ENCODE measurements around the gene TCERG1L. TPM values are rescaled to one million over a fixed set of nuclear protein-coding genes. Genes with fewer than 3 reads are reported as not detected.

The TCERG1L gene
- total and polyA plus RNA-seq, 2 experiments from 2014 or later: 0.47 to 0.73 TPM

GRCh38 chr10:131050162-131050766 lies 261.3 kb downstream of the TCERG1L start:
- Histone ChIP-seq H2AFZ (no peak overlapping the region), H3K4me2 (no peak overlapping the region), H4K20me1 (ENCODE audit: insufficient read depth, poor library complexity, severe bottlenecking) (no peaks in the 10 kb centered on the region), H3K79me2 (no peaks in the 10 kb centered on the region), H3K9me3 (ENCODE audit: low read depth) (no peaks in the 10 kb centered on the region), H3K4me3 (no peak overlapping the region), H3K9me2 (replicated peaks; ENCODE audit: insufficient read depth) (no peaks in the 10 kb centered on the region), H3K27ac (no peak overlapping the region), H3K4me1 (ENCODE audit: insufficient read depth) (no peaks in the 10 kb centered on the region), H3K27me3 (peaks cover 6% of the 10 kb centered on the region), H3K36me3 (replicated peaks; ENCODE audit: insufficient read depth, low read depth) (no peaks in the 10 kb centered on the region)
- TF ChIP-seq EZH2 (IDR thresholded peaks at IDR 0.05; ENCODE audit: borderline replicate concordance): no peak
- TF ChIP-seq EZH2phosphoT487 (IDR thresholded peaks at IDR 0.05; ENCODE audit: low read depth, severe bottlenecking, unreplicated experiment): no peak
- TF ChIP-seq CTCF (IDR thresholded peaks at IDR 0.05; ENCODE audit: poor library complexity): no peak
- DNase-seq (ENCODE audit: low spot score): no peak
- WGBS (ENCODE audit: low lambda C conversion rate, missing lambda C conversion rate): 80% methylated on average over 10 of the region's 10 CpGs

GRCh38 chr10:131049016-131049415 lies 262.5 kb downstream of the TCERG1L start:
- TF ChIP-seq EZH2phosphoT487 (IDR thresholded peaks at IDR 0.05; ENCODE audit: low read depth, severe bottlenecking, unreplicated experiment): no peak
- no peak for TF ChIP-seq EZH2 (IDR thresholded peaks at IDR 0.05; ENCODE audit: borderline replicate concordance)
- TF ChIP-seq CTCF (IDR thresholded peaks at IDR 0.05; ENCODE audit: poor library complexity): no peak
- no peak overlapping the region for H3K4me3 ChIP-seq

GRCh38 chr10:131048606-131049005 lies 262.9 kb downstream of the TCERG1L start:
- DNase-seq (ENCODE audit: low spot score): no peak
- H3K79me2 ChIP-seq: no peaks in the 10 kb centered on the region
- no peak overlapping the region for H3K27ac ChIP-seq
- no peak overlapping the region for H2AFZ ChIP-seq
- H3K9me2 ChIP-seq (replicated peaks; ENCODE audit: insufficient read depth): no peaks in the 10 kb centered on the region
- H3K36me3 ChIP-seq (replicated peaks; ENCODE audit: insufficient read depth, low read depth): no peaks in the 10 kb centered on the region
- peaks cover 6% of the 10 kb centered on the region for H3K27me3 ChIP-seq
- H3K4me1 ChIP-seq (ENCODE audit: insufficient read depth): no peaks in the 10 kb centered on the region
- no peaks in the 10 kb centered on the region for H4K20me1 ChIP-seq (ENCODE audit: insufficient read depth, poor library complexity, severe bottlenecking)
- no peak overlapping the region for H3K4me3 ChIP-seq
- H3K4me2 ChIP-seq: no peak overlapping the region
- TF ChIP-seq EZH2 (IDR thresholded peaks at IDR 0.05; ENCODE audit: borderline replicate concordance) (no peak), EZH2phosphoT487 (IDR thresholded peaks at IDR 0.05; ENCODE audit: low read depth, severe bottlenecking, unreplicated experiment) (no peak), CTCF (IDR thresholded peaks at IDR 0.05; ENCODE audit: poor library complexity) (no peak)
- no peaks in the 10 kb centered on the region for H3K9me3 ChIP-seq (ENCODE audit: low read depth)
- 35% methylated on average over 12 of the region's 12 CpGs for WGBS (ENCODE audit: low lambda C conversion rate, missing lambda C conversion rate)

More at GRCh38 chr10:131049016-131049415, 262.5 kb downstream of the TCERG1L start:
- H2AFZ ChIP-seq: no peak overlapping the region
- H3K4me1 ChIP-seq (ENCODE audit: insufficient read depth): no peaks in the 10 kb centered on the region
- H4K20me1 ChIP-seq (ENCODE audit: insufficient read depth, poor library complexity, severe bottlenecking): no peaks in the 10 kb centered on the region
- H3K27me3 ChIP-seq: peaks cover 6% of the 10 kb centered on the region
- no peaks in the 10 kb centered on the region for H3K9me3 ChIP-seq (ENCODE audit: low read depth)
- H3K27ac ChIP-seq: no peak overlapping the region
- DNase-seq (ENCODE audit: low spot score): no peak
- H3K9me2 ChIP-seq (replicated peaks; ENCODE audit: insufficient read depth): no peaks in the 10 kb centered on the region
- no peaks in the 10 kb centered on the region for H3K79me2 ChIP-seq
- no peak overlapping the region for H3K4me2 ChIP-seq
- H3K36me3 ChIP-seq (replicated peaks; ENCODE audit: insufficient read depth, low read depth): no peaks in the 10 kb centered on the region
- WGBS (ENCODE audit: low lambda C conversion rate, missing lambda C conversion rate): 15% methylated on average over 3 of the region's 3 CpGs
